NCI-H146 (cell line): ENCODE results near the gene ABLIM1.

Experiments
- DNase-seq: peaks from one replicate; lab custom pipeline; 2025; lab: John Stamatoyannopoulos, UW

The ABLIM1 gene

DNA sequence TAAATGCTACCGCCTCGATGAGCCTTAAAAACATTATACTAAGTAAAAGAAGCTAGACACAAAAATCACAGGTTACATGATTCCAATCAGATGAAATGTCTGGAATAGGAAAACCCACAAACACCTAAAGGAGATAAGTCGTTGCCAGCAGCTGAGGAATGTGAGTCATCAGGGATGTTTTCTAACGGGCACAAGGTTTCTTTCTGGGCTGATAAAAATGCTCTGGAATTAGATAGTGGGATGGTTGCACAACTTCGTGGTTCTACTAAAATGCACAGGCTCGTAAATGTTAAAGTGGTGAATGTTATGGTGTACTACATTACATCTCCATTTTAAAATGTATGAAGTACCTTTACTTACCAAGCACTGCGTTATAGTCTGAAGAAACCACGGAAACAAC, 9.7 kb downstream of the ABLIM1 start:
- no peak for DNase-seq

DNA sequence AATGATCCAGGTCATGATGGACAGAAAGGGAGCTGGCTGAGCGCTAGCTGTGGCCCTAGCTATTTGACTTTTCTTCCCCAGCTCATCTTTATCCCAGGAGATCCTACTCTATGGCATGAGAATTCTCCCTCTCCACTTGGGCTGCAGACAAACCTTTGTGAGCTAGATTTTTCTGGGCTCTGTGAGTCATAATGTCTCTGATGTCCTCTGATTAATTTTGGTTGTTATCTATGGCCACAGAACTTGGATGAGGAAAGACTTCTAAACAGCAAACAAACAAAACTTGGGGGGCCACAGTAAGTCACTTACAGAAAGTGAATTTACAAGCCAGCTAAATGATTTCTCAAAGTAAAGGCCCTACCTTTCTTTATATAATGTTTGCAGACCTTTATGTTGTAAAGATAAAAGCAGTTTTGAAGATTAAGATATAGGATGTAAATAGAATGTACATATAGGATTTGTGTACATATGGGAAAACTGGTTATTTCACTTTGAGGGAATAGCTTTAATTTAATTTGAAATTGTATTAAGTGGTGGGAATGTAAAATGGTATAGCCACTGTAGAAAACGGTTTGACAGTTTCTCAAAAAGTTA, 10.4 kb downstream of the ABLIM1 start:
- no peak for DNase-seq

DNA sequence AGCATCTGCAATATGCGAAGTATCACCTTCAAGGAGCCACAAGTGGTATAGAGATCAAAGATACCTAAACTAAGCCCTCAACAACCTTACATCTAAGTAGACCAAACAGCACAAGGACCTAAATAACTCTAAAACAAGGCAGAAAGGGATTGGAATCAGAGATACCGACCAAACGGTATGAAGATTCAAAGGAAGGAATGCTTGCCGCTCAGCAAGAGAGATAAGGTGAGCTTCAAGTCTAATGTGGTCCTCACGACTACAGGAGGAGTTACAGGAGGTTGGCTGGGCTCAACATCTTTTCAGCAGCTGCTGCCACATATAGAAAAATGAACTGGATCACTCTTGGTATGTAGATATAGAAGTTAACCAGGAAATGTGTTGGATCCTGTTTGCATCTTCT, 11.6 kb downstream of the ABLIM1 start:
- no peak for DNase-seq

DNA sequence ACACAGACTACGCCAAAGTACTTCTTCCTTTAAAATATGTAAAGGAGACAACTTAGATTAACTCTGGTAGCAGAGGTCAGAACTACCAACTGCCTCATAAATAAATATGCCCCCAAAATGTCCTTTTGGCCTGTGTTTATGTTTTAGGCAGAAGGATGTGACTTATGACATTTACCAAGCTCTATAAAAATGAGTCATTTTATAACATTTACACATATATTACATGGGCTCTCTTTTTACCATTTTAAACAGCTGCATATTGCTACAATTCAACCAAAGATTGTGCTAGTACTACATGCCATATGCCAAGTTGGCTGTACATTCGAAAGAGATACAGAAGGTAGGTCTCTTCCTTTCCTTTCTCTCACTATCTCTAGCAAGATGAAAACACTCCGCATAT, 12.4 kb downstream of the ABLIM1 start:
- DNase-seq: no peak

DNA sequence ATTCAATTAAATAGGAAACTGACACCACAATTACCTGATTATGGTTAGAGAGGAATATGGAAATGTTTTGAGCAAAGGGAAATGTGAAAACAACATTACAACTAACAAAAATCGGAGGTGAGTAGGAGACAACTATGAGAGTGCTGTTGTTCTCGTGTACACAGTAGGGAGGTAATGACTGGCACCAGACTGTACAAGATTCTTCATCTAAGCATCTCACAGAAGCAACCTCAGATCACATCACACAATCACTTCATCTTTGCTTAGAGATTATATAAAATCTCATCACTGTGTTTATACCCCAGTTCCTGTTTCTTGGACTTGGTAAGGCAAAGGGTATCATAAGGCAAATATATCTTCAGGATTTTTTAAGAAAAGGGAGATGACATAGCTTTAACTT, 14.9 kb downstream of the ABLIM1 start:
- no peak for DNase-seq

DNA sequence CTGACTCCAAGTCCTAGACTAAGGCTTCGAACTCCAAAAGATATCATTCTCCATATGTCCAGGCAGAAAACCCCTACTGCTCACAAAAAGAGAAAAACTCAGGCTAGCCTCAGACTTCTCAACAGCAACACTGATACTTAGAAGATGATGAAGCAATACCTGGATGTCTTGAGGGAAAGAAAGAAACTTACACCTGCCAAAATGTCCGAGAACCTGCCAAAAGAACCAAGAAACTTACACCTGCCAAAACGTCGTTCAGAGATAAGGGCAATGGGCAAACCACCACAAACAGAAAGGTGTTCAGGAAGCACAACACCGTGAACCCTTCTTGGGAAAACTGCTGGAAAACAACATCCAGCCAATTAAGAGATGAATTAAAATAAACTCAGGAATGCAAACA, 15.3 kb downstream of the ABLIM1 start:
- DNase-seq: no peak

DNA sequence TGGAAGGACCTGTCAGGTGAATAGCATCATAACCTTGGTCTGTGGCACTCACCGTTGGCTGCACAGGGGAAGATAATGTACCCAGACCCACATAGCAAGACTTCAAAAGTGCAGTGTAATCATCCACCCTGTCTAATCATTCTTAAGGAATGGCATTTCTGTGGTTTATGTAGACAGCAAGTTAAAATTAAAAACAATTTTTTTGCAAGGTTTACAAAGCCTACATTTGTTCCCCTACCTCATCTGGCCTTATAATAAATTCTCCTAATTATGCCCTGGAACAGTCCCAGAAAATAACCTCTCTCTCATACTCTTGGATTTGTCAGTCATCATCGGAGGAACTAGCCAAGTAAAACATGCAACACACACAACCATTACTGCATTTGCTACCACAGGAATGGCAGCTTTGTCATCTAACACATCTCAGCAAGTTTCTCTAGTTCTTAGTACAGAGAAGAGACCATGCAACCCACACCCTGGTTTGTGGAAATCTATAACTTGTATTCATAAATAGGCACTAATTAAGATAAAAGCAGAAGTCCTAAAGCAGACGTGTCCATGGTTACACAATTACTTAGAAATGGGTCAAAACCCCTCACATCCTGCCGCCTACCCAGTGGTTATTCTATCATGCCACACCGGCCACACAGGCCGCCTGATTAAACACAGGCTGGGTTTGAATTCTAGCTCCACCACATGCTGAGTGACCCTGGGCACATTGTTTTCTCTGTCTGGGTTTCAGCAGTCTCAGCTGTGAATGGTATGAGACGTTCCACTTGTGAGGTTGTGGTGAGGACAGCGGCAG, 19.1 kb downstream of the ABLIM1 start:
- DNase-seq: peak; percentile 72

DNA sequence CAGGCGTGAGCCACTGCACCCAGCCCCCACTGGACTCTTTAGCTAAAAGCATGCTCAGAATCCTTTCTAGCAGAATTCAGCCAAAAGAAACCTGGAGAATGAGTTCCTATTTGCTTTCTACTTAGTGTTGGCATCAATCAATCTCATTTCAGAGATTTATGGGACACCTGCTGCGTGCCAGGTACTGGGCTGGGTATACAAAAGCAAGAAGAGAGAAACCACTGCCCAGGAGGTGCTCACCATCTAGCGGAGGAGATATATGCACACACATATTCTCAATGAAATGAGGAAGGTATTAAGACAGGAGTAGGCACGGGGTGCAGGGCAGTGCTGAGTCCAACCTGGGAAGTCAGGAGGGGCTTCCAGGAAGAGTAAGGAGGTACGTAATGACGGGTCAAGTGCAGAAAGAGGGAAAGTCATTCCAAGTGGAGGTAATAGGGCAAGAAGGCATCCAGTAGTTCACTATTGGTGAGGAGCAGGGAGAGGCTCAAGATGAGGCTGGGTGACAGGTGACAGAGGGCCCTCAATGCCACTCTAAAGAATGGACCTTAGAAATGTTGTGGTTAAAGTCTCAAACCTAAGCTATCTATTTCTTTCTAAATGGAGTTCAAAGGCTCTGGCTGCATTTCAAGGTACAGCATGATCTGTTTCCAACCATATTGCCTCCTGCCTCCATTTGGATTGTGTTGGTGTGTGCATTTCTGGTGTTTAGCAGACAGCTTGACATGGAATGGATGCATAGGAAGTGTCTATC, 22.1 kb downstream of the ABLIM1 start:
- peak; percentile 20 for DNase-seq

DNA sequence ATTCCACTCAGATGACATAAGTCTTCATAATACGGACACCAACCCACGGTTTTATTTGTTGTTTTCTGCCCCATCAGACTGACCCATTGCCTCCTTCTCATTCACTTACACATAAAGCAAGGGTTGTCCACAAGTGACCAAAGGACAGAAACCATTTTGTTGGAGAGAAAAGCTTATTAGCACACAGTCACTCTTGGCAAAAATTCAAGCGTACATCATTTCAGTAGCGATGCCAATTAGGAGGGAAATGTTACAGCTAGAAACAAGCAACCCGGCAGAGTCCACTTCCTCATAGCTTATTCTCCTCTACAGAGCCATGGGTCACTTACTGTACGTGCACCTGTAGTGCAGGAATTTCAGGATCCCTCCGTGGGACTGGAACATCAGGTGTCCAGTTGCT, 23.0 kb downstream of the ABLIM1 start:
- no peak for DNase-seq

DNA sequence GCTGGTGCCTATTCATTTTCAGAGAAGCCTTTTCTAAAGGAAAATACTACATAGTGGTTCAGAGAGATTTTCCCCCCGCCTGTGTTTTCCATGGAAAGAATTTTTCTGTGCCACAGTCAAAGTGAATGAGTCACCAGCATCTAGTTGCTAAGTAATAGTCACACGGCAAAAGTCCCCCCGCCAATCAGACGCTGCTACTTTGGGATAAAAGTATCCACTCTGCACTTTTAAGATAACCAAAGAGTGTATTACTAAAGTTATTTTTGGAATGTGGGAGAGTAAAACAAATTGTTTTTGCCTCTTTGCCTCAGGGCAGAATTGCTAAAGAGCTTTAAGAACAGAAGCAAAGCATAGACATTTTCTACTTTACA, 23.5 kb downstream of the ABLIM1 start:
- DNase-seq: no peak

DNA sequence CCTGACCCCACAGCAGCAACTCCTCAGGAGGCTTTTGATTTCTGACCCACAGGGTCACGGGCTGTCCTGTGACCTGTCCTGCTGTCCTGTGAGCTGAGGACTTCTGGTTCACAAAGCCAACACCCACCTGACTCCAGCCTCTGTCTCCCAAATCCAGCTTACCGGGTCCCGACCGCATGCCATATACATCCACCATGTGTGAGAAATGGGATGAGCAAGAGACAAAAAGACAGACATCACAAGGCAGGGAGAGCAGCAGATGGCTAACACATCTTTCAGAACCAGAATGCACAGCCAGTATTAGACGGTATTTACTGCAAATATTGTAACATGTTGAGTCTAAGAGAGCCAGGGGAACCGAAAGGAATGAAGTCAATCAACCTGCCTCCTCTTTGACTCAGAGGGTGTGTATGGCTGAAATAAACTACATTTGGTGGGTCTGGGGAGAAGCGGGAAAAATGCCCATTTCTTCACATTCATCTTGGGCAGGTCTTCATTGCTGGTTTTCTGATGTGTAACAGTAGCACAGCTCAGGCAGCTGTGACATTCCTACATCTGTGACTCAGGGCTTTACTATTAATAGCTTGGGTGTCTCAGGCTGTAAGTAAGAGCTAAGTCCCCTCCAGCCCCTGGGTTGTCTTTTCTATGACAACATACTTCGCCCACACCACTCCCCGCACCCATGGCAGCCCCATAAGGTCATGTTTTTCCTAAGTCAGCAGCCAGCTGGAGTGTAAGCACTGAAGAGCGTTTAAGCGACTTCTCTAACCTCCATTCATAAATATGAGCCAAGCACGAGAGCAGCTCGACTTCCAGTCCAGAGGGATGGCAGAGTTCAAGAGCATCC, 25.0 kb downstream of the ABLIM1 start:
- DNase-seq: no peak

DNA sequence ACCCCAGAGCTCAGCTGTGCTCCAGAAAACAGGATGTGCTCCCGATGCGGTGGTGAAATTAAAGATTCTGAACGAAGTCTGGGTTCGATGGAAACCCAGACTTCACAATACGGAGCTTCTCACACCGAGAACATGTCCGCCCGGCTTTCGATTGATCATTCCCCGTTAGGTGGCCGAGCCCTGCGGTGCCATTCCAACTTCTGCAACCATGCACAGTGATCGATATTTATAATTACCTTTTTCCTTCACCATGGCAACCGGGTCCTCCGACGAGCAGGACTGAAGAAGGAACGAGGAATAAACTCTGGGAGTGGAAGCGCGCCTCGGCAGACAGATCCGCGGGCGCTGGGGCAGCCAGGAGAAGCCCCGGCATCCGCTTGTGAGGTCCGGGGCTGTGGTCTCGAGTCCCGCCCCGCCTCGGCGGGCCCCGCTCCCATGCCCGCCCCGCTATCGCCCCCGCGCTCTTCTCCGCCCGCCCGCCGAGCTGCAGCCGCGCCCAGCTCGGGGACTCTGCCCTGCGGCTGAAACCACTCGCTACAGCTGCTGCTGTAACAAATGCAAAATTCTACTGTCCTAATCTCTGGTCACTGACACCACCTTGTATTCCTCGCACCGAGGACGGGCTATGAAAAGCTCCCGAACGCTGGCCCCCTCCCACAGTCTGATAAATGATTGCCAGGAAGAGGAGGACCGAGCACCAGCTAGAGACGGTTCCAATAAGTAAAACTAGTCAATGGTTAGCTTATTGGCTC, 26.2 kb downstream of the ABLIM1 start:
- peak; percentile 80 for DNase-seq

DNA sequence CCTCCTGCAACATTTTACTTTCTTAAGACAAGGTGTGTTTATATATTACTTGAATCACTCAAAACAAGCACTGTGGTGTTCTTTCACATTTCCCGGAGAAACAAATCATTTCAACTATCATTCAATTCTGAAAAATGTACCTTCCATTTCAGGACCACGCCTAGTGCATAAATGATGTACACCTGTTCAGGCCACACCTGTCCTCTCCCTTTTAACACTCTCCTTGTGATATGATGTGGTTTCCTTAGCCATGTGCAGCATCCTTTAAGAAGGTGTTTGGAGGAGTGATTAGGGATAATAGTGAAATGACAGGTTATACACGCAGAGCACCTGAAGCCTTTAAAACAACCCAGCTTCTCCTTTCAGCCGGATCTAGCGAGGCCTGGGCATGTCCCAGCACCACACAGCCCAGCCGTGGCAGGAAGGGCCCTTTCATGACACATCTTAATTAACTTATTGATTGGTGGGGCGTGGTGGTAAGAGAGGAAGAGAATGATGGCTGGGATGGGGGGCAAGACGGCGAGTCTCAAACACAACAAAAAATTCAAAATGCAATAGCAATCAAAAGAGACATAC, 26.9 kb downstream of the ABLIM1 start:
- DNase-seq: peak; percentile 71

DNA sequence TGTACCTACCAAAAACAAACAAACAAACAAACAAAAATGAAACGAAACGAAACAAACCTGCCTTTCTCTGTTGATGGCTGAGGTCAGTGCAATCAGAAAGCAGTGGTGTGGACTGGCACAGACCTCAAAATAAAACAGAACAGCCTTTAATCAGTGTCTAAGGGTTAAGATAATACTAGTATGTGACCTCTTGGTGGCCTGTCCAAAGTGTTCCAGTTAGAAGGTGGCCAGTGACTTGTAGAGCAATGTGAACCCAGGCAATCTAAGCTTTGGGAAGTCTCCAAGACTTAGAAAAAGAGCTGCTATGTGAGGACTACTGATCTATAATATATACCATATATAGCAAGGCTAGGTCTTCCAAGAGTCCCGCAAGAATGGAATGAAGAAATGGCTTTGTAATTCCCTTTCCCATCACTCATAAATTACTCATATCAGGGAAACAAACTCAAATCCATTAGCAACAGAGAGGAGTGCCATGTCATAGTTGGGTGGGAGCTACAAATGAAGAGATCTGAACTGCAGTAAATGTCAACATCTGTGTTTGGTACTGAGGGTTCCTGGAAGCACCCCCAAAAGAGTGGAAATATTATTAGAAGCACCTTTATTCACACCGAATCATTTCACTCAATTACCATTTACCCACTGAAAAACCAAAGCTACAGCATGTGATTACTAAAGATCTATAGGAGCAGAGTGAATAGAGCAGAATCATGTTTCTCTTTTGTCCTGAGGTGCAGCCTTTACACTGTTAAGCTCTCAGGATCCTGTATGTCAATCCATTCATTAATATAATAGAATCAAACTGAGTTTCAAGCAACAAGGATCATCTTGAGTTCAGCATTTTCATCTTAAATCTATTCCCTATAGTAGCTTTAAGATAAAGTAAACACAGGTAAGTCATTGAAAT, 28.0 kb downstream of the ABLIM1 start:
- no peak for DNase-seq

DNA sequence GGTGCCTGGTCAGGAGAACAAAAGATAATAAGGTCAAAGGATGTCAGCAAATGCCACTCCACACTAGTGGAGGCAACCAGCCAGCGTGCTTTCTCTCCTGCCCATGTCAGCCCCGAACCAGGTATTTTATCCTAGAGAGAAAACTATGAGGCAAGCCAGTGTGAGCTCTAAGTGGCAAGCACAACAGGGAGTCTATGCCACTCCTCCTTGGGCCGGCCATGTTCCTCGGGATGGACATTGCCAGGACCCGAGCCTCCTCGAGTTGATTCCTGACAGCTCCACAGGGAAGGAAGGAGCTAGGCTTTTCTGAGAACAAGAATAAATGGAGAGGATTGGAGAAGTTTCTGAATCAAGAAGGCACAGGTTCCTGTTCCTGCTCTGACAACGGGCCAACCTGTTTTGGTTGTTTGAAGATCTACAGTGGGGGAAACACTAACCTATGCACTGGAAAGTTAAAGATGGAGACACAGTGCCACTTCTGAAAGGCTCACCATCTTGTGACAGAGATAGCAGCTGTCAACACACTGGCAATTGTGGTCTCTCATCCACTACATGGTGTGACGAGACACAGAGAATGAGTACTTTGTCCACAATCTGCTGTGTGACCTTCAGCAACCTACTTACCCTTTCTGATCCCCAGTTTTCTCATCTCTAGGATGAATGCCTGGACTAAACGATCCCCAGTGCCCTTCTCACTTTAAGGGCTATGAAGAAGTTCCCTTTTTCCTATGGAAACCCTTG, 28.8 kb downstream of the ABLIM1 start:
- no peak for DNase-seq

DNA sequence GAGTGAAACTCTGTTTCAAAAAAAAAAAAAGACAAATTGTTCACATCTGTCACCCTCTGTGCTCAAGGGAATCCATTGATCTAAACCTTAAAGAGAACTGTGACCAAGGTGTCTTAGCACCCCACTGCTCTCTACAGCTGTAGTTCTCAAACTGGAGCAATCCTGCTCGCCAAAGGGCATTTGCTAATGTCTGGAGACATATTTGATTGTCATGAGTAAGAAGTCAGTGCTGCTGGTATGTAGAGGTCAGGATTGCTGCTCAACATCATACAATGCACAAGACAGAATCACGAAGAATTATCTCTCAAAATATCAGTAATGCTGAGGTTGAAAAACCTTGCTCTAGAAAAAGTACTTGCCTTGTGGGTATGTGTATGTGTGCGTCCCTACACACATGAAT, 30.0 kb downstream of the ABLIM1 start:
- DNase-seq: no peak

DNA sequence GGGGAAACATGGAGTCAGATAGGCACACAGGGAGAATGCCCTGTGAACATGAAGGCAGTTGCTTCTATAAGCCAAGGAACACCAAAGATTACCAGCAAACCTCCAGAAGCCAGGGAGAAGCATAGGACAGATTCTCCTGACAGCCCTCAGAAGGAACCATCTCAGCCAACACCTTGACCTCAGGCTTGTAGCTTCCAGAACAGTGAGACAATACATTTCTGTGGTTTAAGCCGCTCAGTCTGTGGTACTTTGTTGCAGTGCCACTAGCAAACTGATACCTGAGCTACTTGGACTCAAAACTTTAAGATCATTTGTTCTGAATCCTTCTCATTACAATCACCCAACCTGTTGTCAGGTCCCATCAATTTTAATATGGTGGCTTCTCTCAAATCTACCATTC, 31.2 kb downstream of the ABLIM1 start:
- no peak for DNase-seq

DNA sequence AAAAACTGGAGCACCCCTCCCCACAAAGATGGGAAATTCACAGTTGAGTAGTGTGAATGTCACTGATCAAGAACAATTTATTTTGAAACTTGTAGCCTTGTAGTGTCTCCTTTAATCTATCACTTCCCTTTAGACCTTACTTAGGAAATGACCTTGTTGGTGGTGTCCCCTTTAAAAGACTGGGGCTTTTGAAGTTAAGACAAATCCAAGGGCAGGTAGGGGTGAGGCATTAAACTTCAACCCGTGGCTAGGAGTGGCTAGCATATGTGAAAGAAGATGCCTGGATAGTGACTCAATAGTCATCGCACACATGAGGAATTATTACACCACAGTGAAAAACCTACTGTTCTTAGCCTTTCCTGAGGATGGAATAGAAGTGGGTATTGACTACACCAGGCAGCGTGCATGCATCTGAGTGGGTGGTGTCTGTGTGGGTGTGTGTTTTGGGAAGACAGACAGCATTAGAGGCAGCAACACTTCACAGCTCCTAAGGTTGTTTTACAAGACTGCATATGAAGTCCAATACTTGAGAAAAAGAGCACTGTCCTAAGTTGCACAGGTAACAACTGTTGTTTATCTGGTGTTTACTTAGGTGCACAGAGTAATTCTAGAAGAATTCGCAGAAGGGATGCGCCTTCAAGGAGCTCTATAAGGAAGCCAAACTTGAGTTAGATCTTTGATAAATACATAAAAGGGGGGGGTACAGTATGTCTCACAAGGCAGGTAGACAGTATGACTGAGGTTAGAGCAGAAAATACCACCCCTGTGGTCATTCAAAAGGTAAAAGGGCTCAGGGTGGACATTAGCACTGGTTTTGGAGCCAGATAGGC, 32.9 kb downstream of the ABLIM1 start:
- DNase-seq: no peak

DNA sequence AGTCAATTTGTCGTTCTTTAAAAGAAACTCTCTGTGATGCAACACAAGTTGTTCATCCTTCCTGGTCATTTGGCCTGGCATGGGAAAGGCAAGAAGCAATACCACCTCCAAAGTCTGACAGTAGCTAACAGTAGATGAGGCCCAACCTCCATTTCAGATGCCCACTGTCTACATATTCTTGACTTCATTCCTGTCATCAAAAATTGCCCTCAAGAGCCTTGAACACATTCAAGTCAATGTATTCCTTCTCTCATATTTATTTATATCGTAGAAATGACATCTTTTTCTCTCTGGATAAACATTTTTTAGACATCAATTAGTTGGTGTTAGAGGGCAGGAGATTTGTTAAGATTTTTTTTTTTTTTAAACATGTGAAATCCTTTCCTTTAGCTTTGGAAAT, 33.7 kb downstream of the ABLIM1 start:
- no peak for DNase-seq
